IMR-90 (cell line): ENCODE data around the gene TAF3. TPM values are rescaled to one million over a fixed set of nuclear protein-coding genes. Genes with fewer than 3 reads are reported as not detected.

Experiments
- ATAC-seq: fragments of 200-7000 bp; cut with Tn5 transposase; 2 replicates; pipeline ENCODE4 v1.9.1; 2020; ENCODE audit warnings: low read depth, mild to moderate bottlenecking, moderate library complexity
- BruUV-seq: library from RNA; stranded (reverse); fragments of 400-500 nt; replicated peaks from 2 replicates; lab custom pipeline; 2021; lab: Mats Ljungman, UMichigan
- CTCF ChIA-PET: fragments of 300-600 bp; formaldehyde crosslinking; extraction: SDS; loops from one replicate; lab custom pipeline; 2021; ENCODE audit warnings: antibody characterized with exemption; lab: Yijun Ruan, JAX
- POLR2A ChIA-PET: fragments of 300-600 bp; sonication (Branson Sonifier 250); formaldehyde crosslinking; loops from one replicate; lab custom pipeline; 2022; ENCODE audit warnings: antibody characterized with exemption; ENCODE audit not compliant: unreplicated experiment; lab: Charles Lee
- DNase-seq: peaks from one replicate; pipeline ENCODE4 v3.0.0; 2013
- H2AFZ ChIP-seq: replicated peaks from 2 replicates; pipeline ENCODE3; 2013; ENCODE audit warnings: low read length, mild to moderate bottlenecking; ENCODE audit not compliant: poor library complexity
- H2AK5ac ChIP-seq: 2 replicates; pipeline ENCODE4 v1.6.1; 2013; ENCODE audit warnings: low read depth, low read length, inconsistent platforms
- H2AK9ac ChIP-seq: replicated peaks from 2 replicates; pipeline ENCODE3; 2013; ENCODE audit warnings: mild to moderate bottlenecking, low read depth, low read length, moderate library complexity; ENCODE audit not compliant: poor library complexity
- H2BK120ac ChIP-seq: 2 replicates; pipeline ENCODE4 v1.6.1; 2013; ENCODE audit warnings: low read depth, low read length, inconsistent platforms
- H2BK15ac ChIP-seq: 3 replicates; pipeline ENCODE4 v1.6.1; 2013; ENCODE audit warnings: low read depth, low read length, inconsistent platforms
- H2BK20ac ChIP-seq: 2 replicates; pipeline ENCODE4 v1.6.1; 2013; ENCODE audit warnings: low read depth, mild to moderate bottlenecking, inconsistent platforms, low read length, moderate library complexity
- H2BK5ac ChIP-seq: 2 replicates; pipeline ENCODE4 v1.6.1; 2013; ENCODE audit warnings: mild to moderate bottlenecking, low read depth, low read length, inconsistent platforms; ENCODE audit not compliant: poor library complexity, severe bottlenecking
- H3K14ac ChIP-seq: replicated peaks from 2 replicates; pipeline ENCODE4 v1.6.1; 2013; ENCODE audit warnings: low read depth, low read length, inconsistent platforms
- H3K18ac ChIP-seq: 2 replicates; pipeline ENCODE4 v1.6.1; 2013; ENCODE audit warnings: low read depth, low read length, control low read depth
- H3K23ac ChIP-seq: 2 replicates; pipeline ENCODE4 v1.6.1; 2013; ENCODE audit warnings: low read depth, low read length, inconsistent platforms
- H3K27ac ChIP-seq: 2 replicates; pipeline ENCODE4 v1.5.1; 2013; ENCODE audit warnings: mild to moderate bottlenecking, control low read depth, low read length; ENCODE audit not compliant: insufficient read depth
- H3K27me3 ChIP-seq: 2 replicates; pipeline ENCODE4 v1.6.1; 2013; ENCODE audit warnings: low read length; ENCODE audit not compliant: control insufficient read depth, insufficient read depth
- H3K36me3 ChIP-seq: 2 replicates; pipeline ENCODE4 v1.6.1; 2013; ENCODE audit warnings: low read length, mixed read lengths; ENCODE audit not compliant: control insufficient read depth, insufficient read depth
- H3K4ac ChIP-seq: 2 replicates; pipeline ENCODE4 v1.6.1; 2013; ENCODE audit warnings: low read depth, low read length, inconsistent platforms
- H3K4me1 ChIP-seq: 2 replicates; pipeline ENCODE4 v1.6.1; 2013; ENCODE audit warnings: low read length, mixed read lengths; ENCODE audit not compliant: control insufficient read depth, insufficient read depth
- H3K4me2 ChIP-seq: 2 replicates; pipeline ENCODE4 v1.6.1; 2013; ENCODE audit warnings: low read depth, mild to moderate bottlenecking, control low read depth, low read length, moderate library complexity
- H3K4me3 ChIP-seq: 2 replicates; pipeline ENCODE4 v1.5.1; 2013; ENCODE audit warnings: low read depth, mild to moderate bottlenecking, control low read depth, low read length, moderate library complexity; ENCODE audit not compliant: insufficient read depth
- H3K56ac ChIP-seq: 2 replicates; pipeline ENCODE4 v1.6.1; 2013; ENCODE audit warnings: low read length, inconsistent platforms; ENCODE audit not compliant: insufficient read depth; ENCODE audit errors: extremely low read depth
- H3K79me1 ChIP-seq, 2 experiments: 2 replicates each; pipeline ENCODE4 v1.6.1; 2013; ENCODE audit warnings: low read length in 2 of 2, inconsistent platforms in 1 of 2, low read depth in 1 of 2
- H3K9ac ChIP-seq: 2 replicates; pipeline ENCODE4 v1.6.1; 2013; ENCODE audit warnings: low read depth, low read length, control low read depth
- H3K9me1 ChIP-seq: 2 replicates; pipeline ENCODE4 v1.6.1; 2013; ENCODE audit warnings: low read length, inconsistent platforms; ENCODE audit not compliant: insufficient read depth
- H3K9me3 ChIP-seq: 2 replicates; pipeline ENCODE4 v1.6.1; 2013; ENCODE audit warnings: low read length; ENCODE audit not compliant: control insufficient read depth, insufficient read depth
- H4K20me1 ChIP-seq: 2 replicates; pipeline ENCODE4 v1.6.1; 2013; ENCODE audit warnings: low read length, inconsistent platforms; ENCODE audit not compliant: insufficient read depth
- H4K5ac ChIP-seq: 2 replicates; pipeline ENCODE4 v1.6.1; 2013; ENCODE audit warnings: mild to moderate bottlenecking, low read depth, low read length, control low read depth
- H4K8ac ChIP-seq, 2 experiments: 2 replicates each; pipeline ENCODE4 v1.6.1; 2013; ENCODE audit warnings: low read depth in 2 of 2, low read length in 2 of 2, control low read depth in 1 of 2, inconsistent platforms in 1 of 2
- H4K91ac ChIP-seq: 2 replicates; pipeline ENCODE4 v1.6.1; 2013; ENCODE audit warnings: low read depth, low read length, inconsistent platforms; ENCODE audit not compliant: insufficient read depth
- MAFK ChIP-seq: IDR thresholded peaks from 2 replicates; pipeline ENCODE4 v1.6.1; 2012; ENCODE audit warnings: low read depth, low read length, improper control_type of control experiment
- MAZ ChIP-seq: IDR thresholded peaks from 2 replicates; pipeline ENCODE4 v1.6.1; 2012; ENCODE audit warnings: low read depth, mild to moderate bottlenecking, low read length, improper control_type of control experiment, moderate library complexity, borderline replicate concordance
- WGBS, 2 experiments: methylation state at CpG; one replicate each; pipeline versions ENCODE4 v1.1.5 to v1.1.7; 2013; ENCODE audit warnings: missing lambda C conversion rate in 2 of 2; ENCODE audit not compliant: insufficient read length in 1 of 2; ENCODE audit errors: extremely low coverage in 2 of 2; 5-methylcytosine and 5-hydroxymethylcytosine counted together
- dilution Hi-C: fragments of 300-500 bp; cut with HindIII; formaldehyde crosslinking; loops from one replicate; pipeline ENCODE4 v1.14.3; 2018; ENCODE audit warnings: low sequenced_read_pairs; ENCODE audit not compliant: unreplicated experiment
- in situ Hi-C: fragments of 300-500 bp; cut with MboI; formaldehyde crosslinking; loops from 3 replicates; pipeline ENCODE4 v1.14.3; 2019; ENCODE audit warnings: low sequenced_read_pairs, inconsistent platforms, mixed read lengths
- intact Hi-C: fragments of 100-400 bp; cut with micrococcal nuclease; formaldehyde crosslinking; loops from 2 replicates; pipeline ENCODE4 v1.10.0; 2022
- polyA plus RNA-seq, 3 experiments: library from polyadenylated mRNA; depleted of rRNA; stranded (reverse); fragments of >200 nt; gene quantifications; 2 replicates each; pipeline ENCODE4 v1.2.3, GENCODE V29; 2012; ENCODE audit warnings: low replicate concordance in 1 of 3
- total RNA-seq: library from RNA; depleted of rRNA; stranded (reverse); fragments of >200 nt; gene quantifications from 2 replicates; pipeline ENCODE4 v1.2.3, GENCODE V29; 2012
- TF ChIP-seq, protein P1 (sequence below): fragments of 150-350 bp; IDR thresholded peaks from 2 replicates; pipeline ENCODE4 v1.6.1; 2016; ENCODE audit warnings: low read depth, mild to moderate bottlenecking, low read length, moderate library complexity, borderline replicate concordance

TAF3 gene
- total and polyA plus RNA-seq, 2 of the 4 experiments (the other 2 are of a cell fraction): 1.4 to 2.3 TPM

DNA sequence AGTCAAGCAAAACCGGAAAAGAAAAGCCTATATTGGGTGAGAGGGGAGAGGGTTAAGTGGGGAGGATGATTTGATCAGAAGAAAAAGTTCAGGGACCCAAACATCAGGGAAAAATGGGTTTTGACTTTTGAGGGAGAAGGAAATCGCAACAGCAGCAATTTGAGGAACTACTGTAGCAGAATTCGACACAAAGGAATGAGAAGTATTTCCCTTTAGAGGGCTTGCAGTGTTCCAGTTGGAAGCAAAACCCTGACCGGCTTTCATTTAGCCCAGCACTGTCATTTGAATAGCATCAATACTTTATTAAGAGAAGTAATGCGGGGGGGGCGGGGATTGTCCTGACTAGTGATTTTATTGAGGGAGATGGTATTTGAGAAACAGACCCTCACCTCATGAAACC, 199.0 kb downstream of the TAF3 start:
- H3K23ac ChIP-seq: no peak overlapping the region
- no TSS peak for BruUV-seq
- H3K79me1 ChIP-seq: no peaks in the 10 kb centered on the region
- no peak overlapping the region; the same call in 2 of the 3 replicates for H2BK15ac ChIP-seq
- H4K5ac ChIP-seq: no peak overlapping the region
- TF ChIP-seq, protein P1, sequence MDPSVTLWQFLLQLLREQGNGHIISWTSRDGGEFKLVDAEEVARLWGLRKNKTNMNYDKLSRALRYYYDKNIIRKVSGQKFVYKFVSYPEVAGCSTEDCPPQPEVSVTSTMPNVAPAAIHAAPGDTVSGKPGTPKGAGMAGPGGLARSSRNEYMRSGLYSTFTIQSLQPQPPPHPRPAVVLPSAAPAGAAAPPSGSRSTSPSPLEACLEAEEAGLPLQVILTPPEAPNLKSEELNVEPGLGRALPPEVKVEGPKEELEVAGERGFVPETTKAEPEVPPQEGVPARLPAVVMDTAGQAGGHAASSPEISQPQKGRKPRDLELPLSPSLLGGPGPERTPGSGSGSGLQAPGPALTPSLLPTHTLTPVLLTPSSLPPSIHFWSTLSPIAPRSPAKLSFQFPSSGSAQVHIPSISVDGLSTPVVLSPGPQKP: no peak
- TF ChIP-seq MAZ (no peak), MAFK (peak; percentile 38)
- H2BK5ac ChIP-seq: no peak overlapping the region
- intact Hi-C loops: no loop called here
- ChIA-PET POLR2A (no interaction called here), CTCF (no interaction called here)
- no CpG with 5 or more reads among the region's 6 CpGs for WGBS, 2 experiments
- no peak overlapping the region for H3K4ac ChIP-seq
- no peak overlapping the region for H2AK9ac ChIP-seq
- H2BK120ac ChIP-seq: no peak overlapping the region
- no peak overlapping the region for H4K8ac ChIP-seq
- no peak overlapping the region for H3K9ac ChIP-seq
- no peaks in the 10 kb centered on the region for H3K9me3 ChIP-seq
- peak overlapping the region; percentile 42 for H3K4me2 ChIP-seq
- H3K4me3 ChIP-seq: no peak overlapping the region
- H2AFZ ChIP-seq: no peak overlapping the region
- no peak overlapping the region for H2AK5ac ChIP-seq
- no peak overlapping the region for H3K27ac ChIP-seq
- H3K4me1 ChIP-seq: peaks cover 6% of the 10 kb centered on the region
- no peak overlapping the region for H3K14ac ChIP-seq
- peaks cover 9% of the 10 kb centered on the region for H3K36me3 ChIP-seq
- no peaks in the 10 kb centered on the region for H4K20me1 ChIP-seq
- no peaks in the 10 kb centered on the region for H3K9me1 ChIP-seq
- H2BK20ac ChIP-seq: no peak overlapping the region
- no peak overlapping the region for H3K56ac ChIP-seq
- in situ Hi-C loops: no loop called here
- H4K91ac ChIP-seq: no peak overlapping the region
- DNase-seq (peak; percentile 18), ATAC-seq (peak; percentile 83)
- H3K18ac ChIP-seq: no peak overlapping the region
- dilution Hi-C loops: no loop called here
- no peaks in the 10 kb centered on the region; the same call in 1 of the 2 replicates for H3K27me3 ChIP-seq
